Prostate gland (tissue), 2 donors: ENCODE results near the gene MYBPC2. TPM values are rescaled to one million over a fixed set of nuclear protein-coding genes. Genes with fewer than 3 reads are reported as not detected.

Experiments
- DNase-seq: peaks from one replicate; pipeline ENCODE4 v3.0.0-alpha.2; 2019; ENCODE audit warnings: low spot score
- H3K27ac ChIP-seq, 2 donors: fragments of 200-600 bp; sonication (generic); 2 replicates each; pipeline ENCODE4 v1.5.1; 2017 to 2019
- H3K27me3 ChIP-seq: fragments of 200-600 bp; sonication (generic); replicated peaks from 2 replicates; pipeline ENCODE4 v1.5.1; 2019; ENCODE audit not compliant: insufficient read depth
- H3K36me3 ChIP-seq, 2 donors: fragments of 200-600 bp; sonication (generic); 1 replicate in 1 of 2; 2 replicates in 1 of 2; pipeline versions ENCODE4 v1.5.1 to v1.8.1; 2017 to 2019
- H3K4me1 ChIP-seq: fragments of 200-600 bp; sonication (generic); replicated peaks from 2 replicates; pipeline ENCODE4 v1.5.1; 2019
- H3K4me3 ChIP-seq, 2 donors: fragments of 200-600 bp; sonication (generic); 2 replicates each; pipeline ENCODE4 v1.5.1; 2017 to 2019
- H3K9me3 ChIP-seq: fragments of 200-600 bp; sonication (generic); 2 replicates; pipeline ENCODE4 v1.5.1; 2017
- POLR2A ChIP-seq: fragments of 450-650 bp; IDR thresholded peaks from one replicate; pipeline ENCODE4 v1.6.1; 2016; ENCODE audit warnings: antibody characterized with exemption, mild to moderate bottlenecking
- POLR2AphosphoS5 ChIP-seq: sonication (generic); formaldehyde crosslinking; IDR thresholded peaks from one replicate; pipeline ENCODE4 v1.6.1; 2017; ENCODE audit warnings: antibody characterized with exemption
- WGBS: methylation state at CpG from one replicate; pipeline ENCODE4 v1.1.5; 2018; 5-methylcytosine and 5-hydroxymethylcytosine counted together
- intact Hi-C: fragments of 100-400 bp; cut with DNase I; formaldehyde crosslinking; loops from one replicate; pipeline ENCODE4 v1.14.2; 2022
- total RNA-seq, 2 donors: library from RNA; depleted of rRNA; stranded (reverse); fragments of >200 nt; gene quantifications; one replicate each; pipeline ENCODE4 v1.1.0, GENCODE V29; 2016
- TF ChIP-seq, protein P1 (sequence below), 4 experiments: fragments of 200-600 bp in 2 of 4; fragments of 450-650 bp in 2 of 4; sonication (generic) in 2 of 4; IDR thresholded peaks; 1 replicate in 3 of 4; 2 replicates in 1 of 4; pipeline ENCODE4 v1.5.1; 2016 to 2019; ENCODE audit warnings: antibody characterized with exemption in 4 of 4, mild to moderate bottlenecking in 2 of 4, moderate library complexity in 2 of 4

The MYBPC2 gene
- total RNA-seq, 2 donors from 2014 or later: 0.09 to 0.34 TPM

GRCh38 chr19:50458396-50459066, 25.8 kb downstream of the MYBPC2 start:
- no peak for DNase-seq
- Histone ChIP-seq H3K4me1 (no peaks in the 10 kb centered on the region), H3K9me3 (no peaks in the 10 kb centered on the region), H3K36me3 (no peaks in the 10 kb centered on the region), H3K27me3 (peaks cover 8% of the 10 kb centered on the region), H3K27ac (no peak overlapping the region), H3K4me3 (no peak overlapping the region)
- intact Hi-C loops: no loop called here
- WGBS: 50% methylated on average over 47 of the region's 50 CpGs
- TF ChIP-seq POLR2AphosphoS5 (no peak), POLR2A (no peak)
- TF ChIP-seq, protein P1, sequence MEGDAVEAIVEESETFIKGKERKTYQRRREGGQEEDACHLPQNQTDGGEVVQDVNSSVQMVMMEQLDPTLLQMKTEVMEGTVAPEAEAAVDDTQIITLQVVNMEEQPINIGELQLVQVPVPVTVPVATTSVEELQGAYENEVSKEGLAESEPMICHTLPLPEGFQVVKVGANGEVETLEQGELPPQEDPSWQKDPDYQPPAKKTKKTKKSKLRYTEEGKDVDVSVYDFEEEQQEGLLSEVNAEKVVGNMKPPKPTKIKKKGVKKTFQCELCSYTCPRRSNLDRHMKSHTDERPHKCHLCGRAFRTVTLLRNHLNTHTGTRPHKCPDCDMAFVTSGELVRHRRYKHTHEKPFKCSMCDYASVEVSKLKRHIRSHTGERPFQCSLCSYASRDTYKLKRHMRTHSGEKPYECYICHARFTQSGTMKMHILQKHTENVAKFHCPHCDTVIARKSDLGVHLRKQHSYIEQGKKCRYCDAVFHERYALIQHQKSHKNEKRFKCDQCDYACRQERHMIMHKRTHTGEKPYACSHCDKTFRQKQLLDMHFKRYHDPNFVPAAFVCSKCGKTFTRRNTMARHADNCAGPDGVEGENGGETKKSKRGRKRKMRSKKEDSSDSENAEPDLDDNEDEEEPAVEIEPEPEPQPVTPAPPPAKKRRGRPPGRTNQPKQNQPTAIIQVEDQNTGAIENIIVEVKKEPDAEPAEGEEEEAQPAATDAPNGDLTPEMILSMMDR (IDR thresholded peaks at IDR 0.05): no peak

GRCh38 chr19:50459067-50459456, 26.4 kb downstream of the MYBPC2 start:
- 67% methylated on average over 29 of the region's 32 CpGs for WGBS
- TF ChIP-seq POLR2AphosphoS5 (no peak), POLR2A (no peak)
- TF ChIP-seq, protein P1 (IDR thresholded peaks at IDR 0.05): no peak
- DNase-seq: no peak
- no peaks in the 10 kb centered on the region for H3K9me3 ChIP-seq
- H3K36me3 ChIP-seq: no peaks in the 10 kb centered on the region
- peaks cover 8% of the 10 kb centered on the region for H3K27me3 ChIP-seq
- H3K4me3 ChIP-seq: no peak overlapping the region
- no peak overlapping the region for H3K27ac ChIP-seq
- no peaks in the 10 kb centered on the region for H3K4me1 ChIP-seq
- intact Hi-C loops: no loop called here

DNA sequence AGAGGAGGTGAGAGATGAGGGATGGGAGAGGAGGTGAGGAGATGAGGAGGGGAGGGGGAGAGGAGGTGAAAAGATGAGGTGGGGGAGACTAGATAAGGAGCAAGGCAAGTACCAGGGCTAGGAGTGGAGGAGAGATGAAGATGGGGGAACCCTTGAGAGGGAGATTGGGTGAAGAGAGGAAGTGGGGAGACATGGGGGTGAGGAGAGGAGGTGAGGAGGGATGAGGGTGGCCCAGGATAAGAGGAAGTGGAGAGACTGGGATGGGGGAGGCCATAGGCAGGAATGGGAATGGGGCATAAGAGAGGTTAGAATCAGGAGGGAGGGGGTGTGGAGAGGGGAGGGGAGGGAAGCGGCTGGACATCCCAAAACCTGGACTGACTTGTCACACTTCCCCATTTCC, 26.9 kb downstream of the MYBPC2 start:
- no peak for DNase-seq
- TF ChIP-seq POLR2A (no peak), POLR2AphosphoS5 (no peak)
- TF ChIP-seq, protein P1 (IDR thresholded peaks at IDR 0.05): no peak
- Histone ChIP-seq H3K9me3 (no peaks in the 10 kb centered on the region), H3K4me3 (no peak overlapping the region), H3K27ac (no peak overlapping the region), H3K4me1 (no peaks in the 10 kb centered on the region), H3K36me3 (no peaks in the 10 kb centered on the region), H3K27me3 (peaks cover 8% of the 10 kb centered on the region)
- 30% methylated on average over 1 of the region's 1 CpG for WGBS
- intact Hi-C loops: loop anchor here (2.0 kb wide), 1 partner anchor 91 kb away; no protein-coding TSS in a partner anchor

GRCh38 chr19:50460161-50460765, 27.6 kb downstream of the MYBPC2 start:
- H3K4me1 ChIP-seq: no peaks in the 10 kb centered on the region
- 22% methylated on average over 13 of the region's 13 CpGs for WGBS
- H3K4me3 ChIP-seq: no peak overlapping the region
- no peaks in the 10 kb centered on the region for H3K36me3 ChIP-seq
- TF ChIP-seq POLR2AphosphoS5 (no peak), POLR2A (no peak)
- TF ChIP-seq, protein P1 (IDR thresholded peaks at IDR 0.05): no peak
- H3K9me3 ChIP-seq: no peaks in the 10 kb centered on the region
- no peak for DNase-seq
- H3K27me3 ChIP-seq: peaks cover 8% of the 10 kb centered on the region
- intact Hi-C loops: loop anchor here (2.0 kb wide), 1 partner anchor 91 kb away; no protein-coding TSS in a partner anchor
- H3K27ac ChIP-seq: no peak overlapping the region
